Fibroblast of skin of abdomen (primary cell): ENCODE results near the gene PLCH1.

Experiments
- DNase-seq: peaks from one replicate; pipeline ENCODE4 v3.0.0-alpha.2; 2013

The PLCH1 gene

GRCh38 chr3:155370198-155370597 is 374.7 kb downstream of the PLCH1 start:
- DNase-seq, result no peak

DNA sequence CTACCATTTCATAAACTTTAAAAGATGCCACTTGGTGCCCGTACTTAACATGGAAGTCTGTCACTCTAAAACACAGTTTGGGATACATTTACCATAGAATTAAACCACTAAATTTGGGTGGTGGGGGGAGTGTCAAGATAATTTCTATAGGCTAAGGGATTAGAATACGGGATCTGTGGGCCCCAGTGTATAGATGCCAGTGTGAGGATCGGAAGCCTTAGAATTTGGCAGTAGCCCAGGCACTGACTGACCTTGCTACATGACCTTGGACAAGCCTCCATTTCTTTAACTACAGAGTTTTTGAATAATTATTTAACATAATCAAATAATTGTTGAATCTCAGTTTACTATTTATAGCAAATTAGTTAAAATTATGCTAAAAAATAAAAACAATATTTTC is 375.1 kb downstream of the PLCH1 start:
- no peak for DNase-seq

DNA sequence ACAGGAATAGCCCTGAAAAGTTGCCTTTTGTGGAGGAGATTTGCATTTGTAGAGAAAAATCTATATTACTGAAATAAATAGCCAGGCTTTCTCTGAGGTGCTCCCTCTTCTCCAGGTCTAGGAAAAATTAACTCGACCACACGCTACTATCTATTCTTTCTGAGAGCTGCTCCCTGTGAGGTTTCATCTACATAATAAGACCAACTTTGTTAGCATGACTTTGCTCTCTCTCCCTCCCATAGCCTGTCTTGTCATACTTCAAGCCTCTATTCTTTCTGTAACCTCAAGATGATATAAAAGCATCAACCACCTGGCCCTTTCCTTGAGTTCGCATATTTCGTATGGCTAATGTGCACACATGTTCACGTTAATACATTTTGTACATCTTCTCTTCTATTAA is 375.6 kb downstream of the PLCH1 start:
- no peak for DNase-seq

GRCh38 chr3:155368786-155369185 is 376.1 kb downstream of the PLCH1 start:
- DNase-seq, result no peak

DNA sequence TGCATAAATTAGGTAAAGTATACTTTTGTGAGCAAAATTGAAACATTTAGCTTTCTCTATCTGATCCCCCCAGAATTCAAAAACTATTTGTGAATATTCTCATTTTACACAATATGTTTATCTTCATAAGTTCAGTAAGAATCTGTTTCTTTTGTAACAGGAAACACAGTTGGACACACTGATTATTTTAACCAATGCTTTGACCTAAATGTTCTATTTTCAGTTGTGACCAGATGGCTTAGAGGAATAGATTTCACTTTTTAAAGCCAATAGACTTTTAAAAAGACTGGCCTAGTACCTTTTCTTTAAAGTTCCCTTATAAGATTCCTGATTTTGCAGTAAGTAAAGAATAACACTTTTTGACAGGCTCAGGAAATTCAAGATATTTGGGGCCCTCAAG is 377.4 kb downstream of the PLCH1 start:
- no peak for DNase-seq

DNA sequence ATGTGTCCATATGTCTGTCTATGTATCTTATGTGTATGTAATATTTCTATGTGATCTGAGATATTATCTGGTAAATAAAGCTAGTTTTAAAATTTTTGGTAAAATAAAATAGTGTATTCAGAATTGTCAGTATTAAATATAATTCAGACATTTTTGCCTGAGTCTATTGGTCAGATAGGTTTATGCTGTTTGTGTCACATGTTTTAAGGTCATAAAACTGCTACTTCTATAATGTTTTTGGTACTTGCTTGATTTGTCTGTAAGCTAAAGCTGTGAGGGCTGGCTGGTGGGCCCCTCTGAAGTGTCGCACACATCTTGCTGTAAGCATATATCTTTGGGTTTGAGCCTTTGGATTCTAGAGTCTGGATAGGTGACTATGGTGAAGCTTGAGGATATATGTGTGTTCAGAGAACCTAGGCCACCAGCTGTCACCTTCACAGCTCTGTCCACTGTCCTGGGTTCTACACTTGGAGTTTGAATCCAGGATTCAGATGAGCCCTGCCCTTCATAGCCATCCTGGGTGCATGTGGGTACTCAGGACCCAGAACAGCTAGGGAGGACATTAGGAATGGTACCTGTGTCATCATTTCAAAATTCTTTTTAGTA is 379.6 kb downstream of the PLCH1 start:
- no peak for DNase-seq

- no peak for DNase-seq
These were observed 380.4 kb downstream of the PLCH1 start for GRCh38 chr3:155364492-155364891.

GRCh38 chr3:155363690-155364070 is 381.2 kb downstream of the PLCH1 start:
- no peak for DNase-seq

DNA sequence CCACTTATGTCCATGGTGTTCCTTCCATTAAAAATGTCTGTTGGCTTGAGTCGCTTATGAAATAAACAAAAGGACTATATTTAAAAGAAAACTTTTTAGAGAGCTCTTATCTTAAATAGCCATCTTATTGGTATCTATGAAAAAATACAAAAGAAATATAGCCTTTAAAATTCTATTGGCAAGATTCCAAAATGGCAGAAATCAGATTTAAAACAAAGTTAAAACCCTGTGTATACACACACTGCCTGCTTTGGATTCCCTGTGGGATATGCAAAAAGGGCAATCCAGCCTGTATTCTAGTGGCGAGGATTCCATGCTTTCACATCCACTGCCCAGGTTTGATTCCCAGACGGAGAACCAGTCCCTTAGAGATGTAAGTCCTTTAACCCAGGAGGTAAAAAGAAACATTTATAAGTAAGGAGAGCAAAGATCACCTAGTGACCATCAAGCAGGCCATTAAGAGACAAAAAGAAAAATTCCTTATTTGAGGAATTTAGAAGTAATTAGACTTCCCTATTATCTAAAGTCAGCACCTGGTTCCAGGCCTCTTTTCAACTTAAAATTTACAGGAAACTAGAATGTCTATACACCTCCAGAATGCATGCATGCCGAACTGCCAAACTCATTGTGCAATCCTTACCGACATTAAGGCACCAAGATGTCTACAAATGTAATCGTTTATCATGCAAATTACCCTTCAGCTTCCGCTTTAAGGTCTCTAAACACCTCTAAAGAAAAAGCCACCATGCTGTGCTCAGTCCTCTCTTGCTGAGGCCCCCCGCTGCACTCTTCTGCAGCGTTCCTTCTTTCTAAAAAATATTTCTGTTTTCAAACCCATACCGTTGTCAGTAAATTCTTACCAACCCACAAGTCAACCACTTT is 381.8 kb downstream of the PLCH1 start:
- DNase-seq, result peak; percentile 12

- no peak for DNase-seq
These were observed 384.6 kb downstream of the PLCH1 start for GRCh38 chr3:155360281-155360680.

DNA sequence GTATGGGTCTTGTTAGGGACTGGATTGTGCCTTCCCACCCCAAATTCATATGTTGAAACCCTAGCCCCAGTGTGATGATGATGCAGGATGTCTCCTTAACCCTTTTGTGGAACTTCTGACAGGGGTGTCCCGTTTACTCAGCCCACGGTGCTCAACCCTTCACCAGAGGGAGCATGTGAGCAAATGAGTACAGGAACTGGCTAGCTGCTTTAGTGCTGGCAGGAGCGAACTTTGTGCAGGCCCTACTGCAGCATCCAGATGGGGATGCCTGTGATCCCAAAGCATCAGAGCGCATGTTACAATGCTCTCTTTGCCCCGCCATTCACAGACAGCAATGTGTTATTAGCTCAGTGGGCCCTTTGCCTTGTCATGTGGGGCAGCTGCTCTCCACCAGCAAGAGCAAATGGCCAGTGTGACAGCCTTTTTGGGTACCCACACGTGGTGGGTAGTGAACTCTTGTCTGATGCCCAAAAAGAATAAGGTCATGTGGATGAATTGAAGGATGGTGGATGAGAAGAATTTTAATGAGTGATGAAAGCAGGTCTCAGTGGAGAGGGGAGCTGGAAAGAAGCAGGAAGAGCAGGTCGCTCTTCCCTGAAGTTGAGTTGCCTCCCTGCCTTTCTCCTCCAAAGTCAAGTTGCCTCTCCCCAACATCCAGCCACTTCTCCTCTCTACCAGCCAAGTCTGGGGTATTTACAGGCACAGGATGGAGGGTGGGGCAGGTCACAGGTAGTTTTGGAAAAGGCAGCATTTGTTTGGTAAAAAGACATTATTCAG is 388.1 kb downstream of the PLCH1 start:
- DNase-seq, result no peak

DNA sequence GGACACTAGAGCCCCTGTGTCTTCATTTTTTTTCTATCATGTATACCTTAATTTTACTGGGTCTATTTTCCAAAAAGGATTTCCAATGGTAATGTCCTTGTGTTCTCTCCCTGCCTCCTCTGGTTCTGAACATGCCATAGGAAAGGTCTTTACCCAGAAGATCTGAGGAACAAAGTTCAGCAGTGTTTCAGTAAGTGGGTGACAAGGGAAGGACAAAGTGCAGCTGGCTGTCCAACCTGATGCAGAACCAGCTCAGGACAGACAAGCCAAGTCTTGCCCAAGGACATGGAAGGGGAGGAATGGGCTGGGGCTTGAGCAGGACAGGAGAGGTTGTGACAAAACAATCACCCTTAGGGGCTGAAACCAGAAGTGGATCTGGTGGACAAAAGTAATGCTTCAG is 390.2 kb downstream of the PLCH1 start:
- DNase-seq, result no peak

DNA sequence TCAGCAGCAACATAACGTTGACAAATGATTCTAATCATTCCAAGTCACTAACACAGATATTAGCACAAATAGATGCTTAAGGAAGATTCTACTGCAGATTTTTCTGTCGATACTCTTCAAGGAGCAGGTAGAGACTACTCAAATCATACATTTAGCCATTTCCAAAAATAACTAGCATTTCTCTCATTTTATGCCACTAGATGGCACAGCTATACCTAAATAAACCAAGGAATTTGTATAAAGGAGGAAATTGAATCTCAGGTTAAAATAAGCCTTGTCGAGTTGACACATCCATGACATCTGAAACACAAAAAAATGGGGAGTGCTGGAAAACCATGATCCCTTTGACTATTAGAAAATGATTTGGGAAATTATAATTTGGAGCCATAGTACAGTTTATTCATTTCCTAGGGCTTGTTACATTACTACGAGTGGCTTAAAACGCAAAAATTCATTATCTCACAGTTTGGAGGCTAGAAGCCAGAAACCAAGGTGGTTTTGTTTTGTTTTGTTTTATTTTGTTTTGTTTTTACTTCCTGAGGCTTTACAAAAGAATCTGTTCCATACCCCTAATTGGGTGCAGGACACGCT is 391.9 kb downstream of the PLCH1 start:
- peak; percentile 25 for DNase-seq

GRCh38 chr3:155350571-155350970 is 394.3 kb downstream of the PLCH1 start:
- no peak for DNase-seq

DNA sequence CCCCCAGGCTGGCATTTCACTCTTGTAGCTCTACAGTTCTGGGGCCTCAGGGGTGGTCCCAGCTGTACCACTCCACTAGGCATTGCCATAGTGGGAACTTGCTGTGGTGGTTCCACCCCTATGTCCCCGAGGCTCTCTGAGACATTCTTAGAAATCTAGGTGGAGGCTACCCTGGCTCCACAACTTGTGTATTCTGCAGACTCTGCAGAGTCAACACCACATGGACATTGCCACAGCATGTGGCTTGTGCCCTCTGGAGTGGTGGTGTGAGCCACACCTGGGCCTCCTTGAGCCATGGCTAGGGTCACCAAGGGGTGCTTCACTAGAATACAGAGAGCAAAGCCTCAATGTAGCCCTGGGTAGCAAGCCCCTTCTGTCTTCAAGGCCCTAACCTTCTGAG is 397.0 kb downstream of the PLCH1 start:
- no peak for DNase-seq

DNA sequence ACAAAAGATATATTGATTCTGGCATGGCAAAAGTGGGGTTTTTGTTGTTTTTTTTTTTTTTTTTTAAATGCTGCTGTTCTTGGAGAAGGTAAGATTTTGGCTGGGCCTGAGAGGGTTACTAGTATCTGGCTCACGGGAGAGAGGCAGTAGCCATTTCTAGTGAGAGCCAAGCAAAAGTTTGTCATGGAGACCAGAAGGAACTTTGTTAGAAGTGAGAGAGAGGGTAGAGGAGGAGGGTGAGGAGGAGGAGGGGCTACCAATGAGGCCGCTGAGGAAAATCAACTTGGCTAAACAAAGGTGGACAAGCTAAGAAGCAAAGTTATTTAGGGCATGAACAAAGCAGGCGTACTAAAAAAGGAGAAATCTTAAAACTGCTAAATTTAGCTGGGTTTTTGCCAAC is 402.5 kb downstream of the PLCH1 start:
- no peak for DNase-seq

DNA sequence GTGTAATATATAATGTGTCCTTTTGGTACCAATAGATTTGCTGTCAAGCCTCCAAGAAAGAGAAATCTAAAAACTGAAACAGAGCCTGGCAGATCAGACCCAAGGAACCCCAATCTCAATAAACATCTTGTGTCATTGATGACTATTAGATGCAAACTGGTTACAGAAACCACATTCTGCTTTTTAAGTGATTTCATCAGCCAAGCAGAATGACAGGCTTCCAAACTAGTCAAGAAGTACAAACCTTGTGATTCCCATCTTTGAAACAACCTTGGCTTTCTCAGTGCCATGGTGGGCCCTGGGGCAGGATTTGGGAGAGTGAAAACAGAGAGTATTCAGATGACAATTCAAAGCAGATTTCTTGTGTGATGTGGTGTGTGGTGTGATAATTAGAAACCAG is 405.8 kb downstream of the PLCH1 start:
- peak; percentile 40 for DNase-seq

GRCh38 chr3:155335724-155336354 is 409.0 kb downstream of the PLCH1 start:
- no peak for DNase-seq

DNA sequence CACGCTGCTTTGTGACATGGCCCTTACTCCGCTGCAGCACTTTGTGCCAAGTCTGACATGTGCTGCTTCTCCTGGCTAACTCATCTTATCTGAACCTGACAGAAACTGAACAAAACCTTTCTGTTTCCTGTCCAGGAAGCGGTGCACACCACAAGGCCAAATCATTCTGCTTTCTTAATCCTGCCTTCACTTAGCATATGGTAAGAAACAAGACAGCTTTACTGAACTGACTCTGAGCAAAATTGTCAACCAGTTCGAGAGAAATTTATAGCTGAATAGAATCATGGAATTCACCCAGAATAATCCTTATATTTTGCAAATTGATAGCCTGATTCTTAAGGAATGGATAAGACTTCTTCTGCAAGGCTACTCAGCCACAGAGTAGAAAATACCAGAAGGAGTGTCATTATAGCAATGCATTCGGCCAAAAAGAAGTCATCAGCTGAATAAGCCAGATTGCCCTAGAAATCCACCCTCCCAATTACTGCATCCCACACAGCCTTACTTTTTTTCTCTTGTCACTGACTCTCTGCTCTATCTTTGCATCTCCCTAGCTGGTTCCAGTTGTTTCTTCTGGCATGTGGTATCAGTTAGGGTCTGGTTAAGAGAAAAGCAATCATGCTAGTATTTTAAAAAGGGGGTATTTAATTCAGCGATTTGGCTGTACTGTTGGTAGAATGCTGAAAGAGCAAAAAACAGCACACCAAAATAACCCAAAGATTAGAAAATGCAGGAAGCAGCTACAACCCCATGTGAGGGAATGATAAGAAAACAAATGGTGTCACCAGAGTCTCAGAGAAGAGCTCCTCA is 409.8 kb downstream of the PLCH1 start:
- DNase-seq, result no peak

DNA sequence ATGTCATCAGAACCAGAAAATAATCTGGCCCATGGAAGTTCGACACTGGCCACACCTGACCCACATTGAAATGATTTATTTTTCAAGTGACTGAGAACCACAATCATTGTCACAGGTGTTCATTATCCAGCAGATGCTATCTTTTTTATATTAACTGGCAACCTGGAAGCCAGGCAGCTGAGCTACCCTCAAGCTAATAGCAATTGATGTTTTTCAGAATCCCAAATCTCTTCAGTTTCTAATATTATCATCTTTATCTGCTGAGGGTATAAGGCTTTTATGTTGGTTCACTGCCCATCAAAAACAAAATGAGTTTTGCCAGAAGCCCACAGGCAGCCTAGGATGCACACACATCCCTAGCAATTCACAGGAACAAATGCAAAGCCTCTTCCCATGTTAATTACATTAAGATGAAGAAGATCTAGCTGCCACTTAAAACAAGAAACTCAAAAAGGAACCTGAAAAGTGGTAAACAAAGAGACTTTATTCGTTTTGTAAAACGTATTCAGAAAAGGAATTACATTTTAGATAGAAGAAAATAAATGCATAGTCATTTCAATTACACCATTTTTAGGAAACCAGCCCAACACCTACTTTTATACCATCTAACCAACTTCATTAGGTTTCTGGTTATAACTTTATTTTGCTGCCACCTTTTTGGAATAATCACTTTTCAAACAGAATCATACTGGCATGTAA is 410.5 kb downstream of the PLCH1 start:
- no peak for DNase-seq

- peak; percentile 28 for DNase-seq
These were observed 412.2 kb downstream of the PLCH1 start for GRCh38 chr3:155332716-155333115.
